CD14-positive monocyte (primary cell): Measurements from ENCODE around the gene PPP3R1. TPM values are rescaled to one million over a fixed set of nuclear protein-coding genes. Genes with fewer than 3 reads are reported as not detected.

Experiments used
- DNase-seq, 3 donors: peaks; one replicate each; pipeline ENCODE4 v3.0.0-alpha.2; 2011 to 2022
- H2AFZ ChIP-seq: 2 replicates; pipeline ENCODE4 v1.6.0; 2012; ENCODE audit warnings: mild to moderate bottlenecking, low read depth, low read length, inconsistent platforms; ENCODE audit not compliant: insufficient read depth, poor library complexity, severe bottlenecking
- H3K27ac ChIP-seq, 2 donors: 1 replicate in 1 of 2; 2 replicates in 1 of 2; pipeline ENCODE4 v1.5.1; 2012 to 2013; ENCODE audit warnings: low read length in 2 of 2, control low read depth in 1 of 2, inconsistent platforms in 1 of 2, low read depth in 1 of 2, mild to moderate bottlenecking in 1 of 2
- H3K27me3 ChIP-seq, 2 donors: one replicate each; pipeline versions ENCODE4 v1.6.0 to v1.6.1; 2011 to 2013; ENCODE audit warnings: low read length in 2 of 2; ENCODE audit not compliant: control insufficient read depth in 2 of 2, insufficient read depth in 2 of 2
- H3K36me3 ChIP-seq, 2 donors: replicated peaks in 1 of 2; 1 replicate in 1 of 2; 2 replicates in 1 of 2; pipeline versions ENCODE4 v1.5.1 to v1.6.1; 2012 to 2013; ENCODE audit warnings: low read length in 2 of 2, control low read depth in 1 of 2, inconsistent platforms in 1 of 2, mild to moderate bottlenecking in 1 of 2; ENCODE audit not compliant: insufficient read depth in 2 of 2, control insufficient read depth in 1 of 2
- H3K4me1 ChIP-seq, 2 donors: 1 replicate in 1 of 2; 2 replicates in 1 of 2; pipeline versions ENCODE4 v1.5.1 to v1.6.1; 2012 to 2013; ENCODE audit warnings: low read length in 2 of 2, control low read depth in 1 of 2, inconsistent platforms in 1 of 2, mild to moderate bottlenecking in 1 of 2, moderate library complexity in 1 of 2; ENCODE audit not compliant: insufficient read depth in 2 of 2, control insufficient read depth in 1 of 2
- H3K4me2 ChIP-seq: replicated peaks from 2 replicates; pipeline ENCODE3; 2012; ENCODE audit warnings: low read length, moderate library complexity, mild to moderate bottlenecking; ENCODE audit not compliant: poor library complexity, severe bottlenecking; ENCODE audit errors: extremely low read depth
- H3K4me3 ChIP-seq, 3 experiments: fragments of 200-600 bp in 1 of 3; sonication (generic) in 1 of 3; replicated peaks in 1 of 3; 1 replicate in 2 of 3; 2 replicates in 1 of 3; pipeline ENCODE4 v1.5.1; 2011 to 2013; ENCODE audit warnings: low read length in 3 of 3, mild to moderate bottlenecking in 3 of 3, control low read depth in 2 of 3, low read depth in 2 of 3, inconsistent platforms in 1 of 3, moderate library complexity in 1 of 3
- H3K79me2 ChIP-seq: 2 replicates; pipeline ENCODE4 v1.6.0; 2012; ENCODE audit warnings: mild to moderate bottlenecking, control low read depth, inconsistent platforms, low read length, moderate library complexity; ENCODE audit not compliant: insufficient read depth
- H3K9ac ChIP-seq: 2 replicates; pipeline ENCODE4 v1.6.0; 2017; ENCODE audit warnings: low read length, mild to moderate bottlenecking; ENCODE audit not compliant: insufficient read depth, poor library complexity, severe bottlenecking
- H3K9me3 ChIP-seq, 2 donors: replicated peaks in 1 of 2; 1 replicate in 1 of 2; 2 replicates in 1 of 2; pipeline versions ENCODE4 v1.5.1 to v1.6.1; 2012 to 2013; ENCODE audit warnings: low read length in 2 of 2, control low read depth in 1 of 2; ENCODE audit not compliant: control insufficient read depth in 1 of 2, insufficient read depth in 1 of 2
- H4K20me1 ChIP-seq: 2 replicates; pipeline ENCODE4 v1.6.0; 2012; ENCODE audit warnings: mild to moderate bottlenecking, low read length, control low read depth, moderate library complexity; ENCODE audit not compliant: insufficient read depth
- H3K27ac Mint-ChIP-seq, 7 donors: one replicate each; pipeline ENCODE4 v1.8.0; 2020; ENCODE audit warnings: mild to moderate bottlenecking in 7 of 7, mixed read lengths in 7 of 7, moderate library complexity in 6 of 7, inconsistent platforms in 2 of 7
- H3K27me3 Mint-ChIP-seq, 3 donors: one replicate each; pipeline ENCODE4 v1.8.0; 2021 to 2022; ENCODE audit warnings: low read depth in 3 of 3, mild to moderate bottlenecking in 3 of 3, mixed read lengths in 3 of 3, moderate library complexity in 3 of 3, inconsistent platforms in 1 of 3
- H3K36me3 Mint-ChIP-seq, 2 donors: one replicate each; pipeline ENCODE4 v1.8.0; 2020; ENCODE audit warnings: mixed read lengths in 2 of 2, inconsistent platforms in 1 of 2, mild to moderate bottlenecking in 1 of 2
- H3K4me1 Mint-ChIP-seq: one replicate; pipeline ENCODE4 v1.8.0; 2020; ENCODE audit warnings: mild to moderate bottlenecking, mixed read lengths
- H3K4me3 Mint-ChIP-seq, 2 donors: one replicate each; pipeline ENCODE4 v1.8.0; 2020; ENCODE audit warnings: mild to moderate bottlenecking in 2 of 2, mixed read lengths in 2 of 2, moderate library complexity in 1 of 2
- H3K9me3 Mint-ChIP-seq, 7 donors: one replicate each; pipeline ENCODE4 v1.8.0; 2020 to 2022; ENCODE audit warnings: mixed read lengths in 7 of 7, mild to moderate bottlenecking in 6 of 7, moderate library complexity in 6 of 7, inconsistent platforms in 2 of 7
- WGBS: methylation state at CpG from one replicate; pipeline ENCODE4 v1.1.5; 2013; ENCODE audit warnings: missing lambda C conversion rate; ENCODE audit not compliant: insufficient coverage; 5-methylcytosine and 5-hydroxymethylcytosine counted together
- intact Hi-C, 2 donors: fragments of 100-400 bp; cut with micrococcal nuclease; formaldehyde crosslinking; loops; one replicate each; pipeline versions ENCODE4 v1.15.0 to v1.15.1; 2023
- polyA plus RNA-seq, 3 donors: library from polyadenylated mRNA; depleted of rRNA in 1 of 3; unstranded in 2 of 3; stranded (reverse) in 1 of 3; fragments of 300-500 nt in 2 of 3; fragments of >200 nt in 1 of 3; fragmentation: Illumina TruSeq in 2 of 3; gene quantifications; 1 replicate in 2 of 3; 2 replicates in 1 of 3; pipeline ENCODE4 v1.2.3, GENCODE V29; 2012 to 2021
- TF ChIP-seq, protein P1 (sequence below): fragments of 200-600 bp; IDR thresholded peaks from one replicate; pipeline ENCODE4 v1.8.0; 2022; ENCODE audit warnings: antibody characterized with exemption, mild to moderate bottlenecking

Gene PPP3R1
- polyA plus RNA-seq, 3 donors = 8.7 to 32.6 (median 10.7) TPM

DNA sequence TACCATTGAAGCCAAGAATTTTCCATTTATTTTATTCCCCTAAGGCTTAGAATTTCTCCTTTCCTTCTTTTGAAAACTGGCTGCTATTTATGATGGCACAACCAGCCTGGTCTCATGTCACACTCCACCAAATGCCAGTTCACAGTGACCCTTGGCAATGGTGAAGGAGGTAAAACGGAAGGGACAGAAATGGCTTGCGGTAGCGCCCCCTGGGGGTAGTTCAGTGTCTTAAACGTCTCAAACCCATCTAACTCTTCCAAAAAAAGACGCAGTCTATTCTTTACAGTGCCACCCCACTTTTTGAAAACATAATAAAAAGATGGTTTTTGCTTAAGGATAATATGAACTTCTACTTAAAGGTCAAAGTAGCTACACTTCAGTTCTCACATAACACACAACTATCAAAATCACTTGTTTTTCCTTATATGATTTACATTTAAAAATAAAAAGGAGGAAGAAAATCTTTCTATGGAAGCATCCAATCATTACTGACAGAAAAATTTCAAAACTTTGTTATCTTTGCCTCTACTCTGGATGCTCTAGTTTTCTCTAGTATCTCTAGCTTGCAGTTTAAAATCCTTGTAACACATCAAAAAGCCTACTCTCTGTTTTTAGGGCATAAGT is 66.7 kb downstream of the PPP3R1 start:
- TF ChIP-seq, protein P1, sequence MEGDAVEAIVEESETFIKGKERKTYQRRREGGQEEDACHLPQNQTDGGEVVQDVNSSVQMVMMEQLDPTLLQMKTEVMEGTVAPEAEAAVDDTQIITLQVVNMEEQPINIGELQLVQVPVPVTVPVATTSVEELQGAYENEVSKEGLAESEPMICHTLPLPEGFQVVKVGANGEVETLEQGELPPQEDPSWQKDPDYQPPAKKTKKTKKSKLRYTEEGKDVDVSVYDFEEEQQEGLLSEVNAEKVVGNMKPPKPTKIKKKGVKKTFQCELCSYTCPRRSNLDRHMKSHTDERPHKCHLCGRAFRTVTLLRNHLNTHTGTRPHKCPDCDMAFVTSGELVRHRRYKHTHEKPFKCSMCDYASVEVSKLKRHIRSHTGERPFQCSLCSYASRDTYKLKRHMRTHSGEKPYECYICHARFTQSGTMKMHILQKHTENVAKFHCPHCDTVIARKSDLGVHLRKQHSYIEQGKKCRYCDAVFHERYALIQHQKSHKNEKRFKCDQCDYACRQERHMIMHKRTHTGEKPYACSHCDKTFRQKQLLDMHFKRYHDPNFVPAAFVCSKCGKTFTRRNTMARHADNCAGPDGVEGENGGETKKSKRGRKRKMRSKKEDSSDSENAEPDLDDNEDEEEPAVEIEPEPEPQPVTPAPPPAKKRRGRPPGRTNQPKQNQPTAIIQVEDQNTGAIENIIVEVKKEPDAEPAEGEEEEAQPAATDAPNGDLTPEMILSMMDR = peak; percentile 92
- no peak overlapping the region for H3K4me2 ChIP-seq
- peaks cover 88% of the 10 kb centered on the region for H4K20me1 ChIP-seq
- H3K79me2 ChIP-seq = peaks cover 54% of the 10 kb centered on the region
- no peak overlapping the region for H3K9ac ChIP-seq
- intact Hi-C loops = loop anchor here (5.0 to 10.0 kb wide), 2 partner anchors 61 to 63 kb away; no protein-coding TSS in a partner anchor
- Mint-ChIP-seq H3K27ac (peak overlapping the region in 4 of 7 donors; percentile 42 to 75 (median 45)), H3K9me3 (no peaks in the 10 kb centered on the region), H3K36me3 (peaks cover 42 to 62% of the 10 kb centered on the region in 2 donors), H3K27me3 (no peaks in the 10 kb centered on the region), H3K4me3 (no peak overlapping the region), H3K4me1 (peaks cover 8% of the 10 kb centered on the region)
- H3K27me3 ChIP-seq = no peaks in the 10 kb centered on the region
- no peaks in the 10 kb centered on the region for H3K4me1 ChIP-seq
- no peak overlapping the region for H2AFZ ChIP-seq
- H3K9me3 ChIP-seq = no peaks in the 10 kb centered on the region
- no peak overlapping the region for H3K4me3 ChIP-seq
- peak; percentile 63 to 75 (median 72) for DNase-seq
- H3K36me3 ChIP-seq = peaks cover 28 to 65% of the 10 kb centered on the region in 2 donors
- H3K27ac ChIP-seq = no peak overlapping the region
- WGBS = no CpG with 5 or more reads among the region's 5 CpGs

DNA sequence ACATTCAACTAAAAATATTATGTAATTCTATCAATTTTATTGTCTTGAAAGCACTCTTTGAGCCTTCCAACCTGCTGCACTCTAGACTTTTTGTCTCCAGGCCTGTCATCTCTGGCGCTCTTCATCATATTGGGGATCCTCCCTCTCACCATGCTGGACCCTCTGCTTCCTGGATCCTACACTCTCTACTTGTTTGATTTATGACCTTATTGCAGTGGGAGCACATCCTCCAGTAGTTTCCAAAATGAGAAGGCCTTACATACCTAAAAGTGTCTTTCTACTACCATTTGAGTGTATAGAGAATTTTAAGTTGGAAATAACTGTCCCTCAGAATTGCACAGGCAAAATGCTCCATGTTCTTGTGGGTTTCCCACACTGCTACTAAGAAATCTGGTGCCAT is 69.4 kb downstream of the PPP3R1 start:
- peaks cover 39% of the 10 kb centered on the region for H3K79me2 ChIP-seq
- DNase-seq = no peak
- H3K9me3 ChIP-seq = no peaks in the 10 kb centered on the region
- intact Hi-C loops = loop anchor here in 1 of 2 donors (10.0 kb wide), 1 partner anchor 58 kb away; no protein-coding TSS in a partner anchor
- H3K9ac ChIP-seq = no peak overlapping the region
- no peak overlapping the region for H2AFZ ChIP-seq
- no peak overlapping the region for H3K4me3 ChIP-seq
- Mint-ChIP-seq H3K4me1 (peaks cover 2% of the 10 kb centered on the region), H3K9me3 (no peaks in the 10 kb centered on the region), H3K27ac (peak overlapping the region in 1 of 7 donors; percentile 75), H3K4me3 (no peak overlapping the region), H3K36me3 (peaks cover 53 to 79% of the 10 kb centered on the region in 2 donors), H3K27me3 (no peaks in the 10 kb centered on the region)
- H3K36me3 ChIP-seq = peaks cover 40 to 88% of the 10 kb centered on the region in 2 donors
- no peaks in the 10 kb centered on the region for H3K4me1 ChIP-seq
- H3K4me2 ChIP-seq = no peak overlapping the region
- 100% methylated on average over 1 of the region's 1 CpG for WGBS
- peak overlapping the region in 1 of 2 donors; percentile 36 for H3K27ac ChIP-seq
- H4K20me1 ChIP-seq = peaks cover 87% of the 10 kb centered on the region
- H3K27me3 ChIP-seq = no peaks in the 10 kb centered on the region
- TF ChIP-seq, protein P1 = no peak
